HepG2 (cell line): ENCODE measurements around the gene DGCR8. TPM values are rescaled to one million over a fixed set of nuclear protein-coding genes. Genes with fewer than 3 reads are reported as not detected.

Experiments used
- ATAC-seq: fragments of 200-7000 bp; cut with Tn5 transposase; 3 replicates; pipeline ENCODE4 v1.9.1; 2020; ENCODE audit warnings: mild to moderate bottlenecking, moderate library complexity
- BruUV-seq: library from RNA; stranded (reverse); fragments of 400-500 nt; replicated peaks from 2 replicates; lab custom pipeline; 2021; lab: Mats Ljungman, UMichigan
- CTCF ChIA-PET: fragments of 300-600 bp; formaldehyde crosslinking; extraction: SDS; loops from one replicate; lab custom pipeline; 2021; ENCODE audit warnings: low total read pairs, inconsistent platforms, low intra/inter-chr PET ratio; lab: Yijun Ruan, JAX
- POLR2A ChIA-PET: fragments of 350-600 bp; sonication (Branson Sonifier 250); formaldehyde crosslinking; loops from one replicate; lab custom pipeline; 2020; ENCODE audit warnings: antibody characterized with exemption, inconsistent platforms; lab: Yijun Ruan, JAX
- DNase-seq: peaks from one replicate; pipeline ENCODE4 v3.0.0-alpha.2; 2015; ENCODE audit warnings: low spot score
- FAIRE-seq: peaks from 3 replicates; lab custom pipeline; 2011; peaks lifted over from hg19 to GRCh38; lab: Jason Lieb, UNC
- H2AFZ ChIP-seq: one replicate; pipeline ENCODE4 v1.6.1; 2011; ENCODE audit warnings: low read length, inconsistent platforms
- H3K27ac ChIP-seq: fragments of 300-600 bp; 3 replicates; pipeline ENCODE4 v1.8.0; 2011; ENCODE audit warnings: mixed run types, mild to moderate bottlenecking, mixed read lengths, low read length, inconsistent platforms; ENCODE audit not compliant: insufficient read depth; ENCODE audit errors: extremely low read length
- H3K27me3 ChIP-seq, 2 experiments: fragments of 200-600 bp in 1 of 2; 2 replicates in 1 of 2; 3 replicates in 1 of 2; pipeline versions ENCODE4 v1.6.0 to v1.8.0; 2011; ENCODE audit warnings: low read length in 2 of 2, mild to moderate bottlenecking in 2 of 2, moderate library complexity in 2 of 2, inconsistent platforms in 1 of 2; ENCODE audit not compliant: insufficient read depth in 2 of 2, control insufficient read depth in 1 of 2
- H3K36me3 ChIP-seq, 2 experiments: fragments of 200-600 bp in 1 of 2; replicated peaks in 1 of 2; 2 replicates in 1 of 2; 3 replicates in 1 of 2; pipeline versions ENCODE4 v1.5.1 to v1.8.0; 2011; ENCODE audit warnings: low read length in 2 of 2, inconsistent platforms in 1 of 2; ENCODE audit not compliant: insufficient read depth in 2 of 2, control insufficient read depth in 1 of 2
- H3K4me1 ChIP-seq: 2 replicates; pipeline ENCODE4 v1.5.1; 2012; ENCODE audit warnings: low read length, inconsistent platforms; ENCODE audit not compliant: insufficient read depth
- H3K4me2 ChIP-seq: 2 replicates; pipeline ENCODE4 v1.6.0; 2011; ENCODE audit warnings: low read depth, low read length, inconsistent platforms
- H3K4me3 ChIP-seq, 3 experiments: fragments of 200-600 bp in 1 of 3; sonication (generic), shearing (Covaris generic) in 1 of 3; replicated peaks in 1 of 3; 2 replicates each; pipeline ENCODE4 v1.5.1; 2011 to 2016; ENCODE audit warnings: low read length in 3 of 3, inconsistent platforms in 2 of 3, low read depth in 2 of 3, mild to moderate bottlenecking in 2 of 3, control low read depth in 1 of 3, mixed read lengths in 1 of 3; ENCODE audit not compliant: insufficient read depth in 1 of 3
- H3K79me2 ChIP-seq: one replicate; pipeline ENCODE4 v1.6.1; 2011; ENCODE audit warnings: low read length, inconsistent platforms; ENCODE audit not compliant: insufficient read depth
- H3K9ac ChIP-seq: 2 replicates; pipeline ENCODE4 v1.6.0; 2011; ENCODE audit warnings: mild to moderate bottlenecking, low read depth, low read length, inconsistent platforms; ENCODE audit not compliant: insufficient read depth
- H3K9me3 ChIP-seq: 2 replicates; pipeline ENCODE4 v1.5.1; 2012; ENCODE audit warnings: mild to moderate bottlenecking, low read length
- H4K20me1 ChIP-seq: 2 replicates; pipeline ENCODE4 v1.6.0; 2011; ENCODE audit warnings: inconsistent platforms, mild to moderate bottlenecking, low read length, moderate library complexity; ENCODE audit not compliant: insufficient read depth
- AGO2 ChIP-seq: fragments of 200-400 bp; formaldehyde crosslinking; optimal IDR thresholded peaks from 2 replicates; pipeline ENCODE3; 2017; ENCODE audit warnings: mild to moderate bottlenecking, low read depth, low read length, moderate library complexity
- CREBL2 ChIP-seq: sonication (generic); formaldehyde crosslinking; IDR thresholded peaks from 2 replicates; pipeline ENCODE4 v1.8.1; 2023; ENCODE audit warnings: missing genetic modification reagents, mild to moderate bottlenecking, borderline replicate concordance
- E2F5 ChIP-seq: sonication (generic); formaldehyde crosslinking; conservative IDR thresholded peaks from 2 replicates; pipeline ENCODE4 v1.4.0; 2020; ENCODE audit warnings: missing genetic modification reagents
- HES4 ChIP-seq: sonication (generic); formaldehyde crosslinking; IDR thresholded peaks from 2 replicates; pipeline ENCODE4 v1.9.0; 2021; ENCODE audit warnings: mild to moderate bottlenecking, missing genetic modification reagents, borderline replicate concordance
- MAFG ChIP-seq: sonication (generic); formaldehyde crosslinking; IDR thresholded peaks from 2 replicates; pipeline ENCODE4 v1.5.1; 2020; ENCODE audit warnings: mild to moderate bottlenecking, missing genetic modification reagents
- NR2F6 ChIP-seq, 2 experiments: IDR thresholded peaks; 2 replicates each; pipeline ENCODE4 v1.6.1; 2016; ENCODE audit warnings: antibody characterized with exemption in 1 of 2, mild to moderate bottlenecking in 1 of 2
- POLR2G ChIP-seq: fragments of 200-400 bp; formaldehyde crosslinking; IDR thresholded peaks from 2 replicates; pipeline ENCODE4 v1.6.1; 2018; ENCODE audit warnings: mild to moderate bottlenecking, low read depth, low read length, moderate library complexity
- SSRP1 ChIP-seq: IDR thresholded peaks from 2 replicates; pipeline ENCODE4 v1.6.1; 2016; ENCODE audit warnings: control low read depth
- TCF12 ChIP-seq, 2 experiments: fragments of 450-650 bp in 1 of 2; sonication (generic) in 1 of 2; formaldehyde crosslinking in 1 of 2; IDR thresholded peaks; 2 replicates each; pipeline versions ENCODE4 v1.6.1 to v1.8.0; 2017 to 2022; ENCODE audit warnings: antibody characterized with exemption in 1 of 2, mild to moderate bottlenecking in 1 of 2, missing genetic modification reagents in 1 of 2, moderate library complexity in 1 of 2
- ZMYM4 ChIP-seq: sonication (generic); formaldehyde crosslinking; IDR thresholded peaks from 2 replicates; pipeline ENCODE4 v1.8.1; 2023; ENCODE audit warnings: mild to moderate bottlenecking, missing genetic modification reagents
- ZNF318 ChIP-seq: sonication (generic); formaldehyde crosslinking; IDR thresholded peaks from 2 replicates; pipeline ENCODE4 v1.4.0; 2020; ENCODE audit warnings: mild to moderate bottlenecking, missing genetic modification reagents
- ZNF543 ChIP-seq: sonication (generic); formaldehyde crosslinking; IDR thresholded peaks from 2 replicates; pipeline ENCODE4 v1.4.0; 2020; ENCODE audit warnings: mild to moderate bottlenecking, missing genetic modification reagents
- WGBS: methylation state at CpG from one replicate; pipeline ENCODE4 v1.1.6; 2017; ENCODE audit warnings: low lambda C conversion rate; 5-methylcytosine and 5-hydroxymethylcytosine counted together
- in situ Hi-C: cut with HindIII; loops from 2 replicates; pipeline ENCODE4 v1.10.0; 2017; ENCODE audit warnings: low pct_unique_long_range_greater_than_20kb; ENCODE audit not compliant: extremely low pct_ligation_motif_present
- intact Hi-C: fragments of 100-400 bp; cut with micrococcal nuclease; formaldehyde crosslinking; loops from one replicate; pipeline ENCODE4 v1.10.0; 2022; ENCODE audit not compliant: unreplicated experiment
- polyA plus RNA-seq, 8 experiments: library from polyadenylated mRNA; depleted of rRNA in 3 of 8; stranded (reverse) in 7 of 8; unstranded in 1 of 8; fragments of >200 nt; fragmentation: Illumina TruSeq in 4 of 8; extraction: Trizol in 4 of 8; gene quantifications; 2 replicates each; pipeline versions ENCODE4 v1.2.1 to v1.2.3, GENCODE V29; 2011 to 2016; ENCODE audit warnings: low read depth in 4 of 8, missing spikeins in 1 of 8, mixed read lengths in 1 of 8; ENCODE audit not compliant: insufficient read depth in 1 of 8
- total RNA-seq, 5 experiments: library from RNA; depleted of rRNA; stranded (reverse); fragments of >200 nt; fragmentation: Illumina TruSeq; extraction: Trizol; gene quantifications; 2 replicates each; pipeline ENCODE4 v1.2.3, GENCODE V29; 2016; ENCODE audit warnings: low read depth in 1 of 5
- TF ChIP-seq, protein P1 (sequence below): sonication (generic); formaldehyde crosslinking; IDR thresholded peaks from 2 replicates; pipeline ENCODE4 v1.8.1; 2023; ENCODE audit warnings: mild to moderate bottlenecking, moderate library complexity, missing genetic modification reagents

The DGCR8 gene
- total and polyA plus RNA-seq, 2 of the 13 experiments (the other 11 are each of a cell fraction or from before 2014, with no cell fraction given): 10.2 to 23.2 TPM

GRCh38 chr22:20127869-20128618, 48.0 kb downstream of the DGCR8 start:
- CTCF ChIA-PET: no interaction called here
- no peaks in the 10 kb centered on the region for H3K9me3 ChIP-seq
- H3K4me2 ChIP-seq: no peak overlapping the region
- intact Hi-C loops (no loop called here), in situ Hi-C loops (no loop called here)
- H3K4me3 ChIP-seq: no peak overlapping the region
- H3K9ac ChIP-seq: no peak overlapping the region
- TSS peak; percentile 32 for BruUV-seq
- H4K20me1 ChIP-seq: peaks cover 5% of the 10 kb centered on the region; the same call in 1 of the 2 replicates
- peaks cover 5% of the 10 kb centered on the region for H3K79me2 ChIP-seq
- ATAC-seq (no peak), DNase-seq (no peak), FAIRE-seq (no peak)
- POLR2A ChIA-PET: interaction anchor here (1.5 to 2.1 kb wide), 2 partner anchors 8 to 10 kb away, joined by 5 to 15 read pairs; partner anchors contain the start of gene TRMT2A
- H2AFZ ChIP-seq: no peak overlapping the region
- H3K36me3 ChIP-seq: peaks cover 15 to 44% of the 10 kb centered on the region in 2 experiments
- peak overlapping the region; percentile 61 for H3K27ac ChIP-seq
- H3K27me3 ChIP-seq: no peaks in the 10 kb centered on the region
- H3K4me1 ChIP-seq: peaks cover 41% of the 10 kb centered on the region
- 93% methylated on average over 14 of the region's 17 CpGs for WGBS
- no peak for TF ChIP-seq ZNF543 (CRISPR knock-in tag)
- TF ChIP-seq CREBL2 (CRISPR knock-in tag): no peak
- no peak for TF ChIP-seq ZNF318 (CRISPR knock-in tag)
- TF ChIP-seq SSRP1 (CRISPR knock-in tag): 0 out of 2 replicates have a peak, but pooled peaks have one; percentile 5
- no peak for TF ChIP-seq E2F5 (CRISPR knock-in tag)
- TF ChIP-seq ZMYM4 (CRISPR knock-in tag): no peak
- TF ChIP-seq TCF12 (IDR thresholded peaks at IDR 0.05): no peak
- TF ChIP-seq TCF12 (CRISPR knock-in tag; IDR thresholded peaks at IDR 0.05): no peak
- TF ChIP-seq POLR2G: peak; percentile 45
- TF ChIP-seq, protein P1, sequence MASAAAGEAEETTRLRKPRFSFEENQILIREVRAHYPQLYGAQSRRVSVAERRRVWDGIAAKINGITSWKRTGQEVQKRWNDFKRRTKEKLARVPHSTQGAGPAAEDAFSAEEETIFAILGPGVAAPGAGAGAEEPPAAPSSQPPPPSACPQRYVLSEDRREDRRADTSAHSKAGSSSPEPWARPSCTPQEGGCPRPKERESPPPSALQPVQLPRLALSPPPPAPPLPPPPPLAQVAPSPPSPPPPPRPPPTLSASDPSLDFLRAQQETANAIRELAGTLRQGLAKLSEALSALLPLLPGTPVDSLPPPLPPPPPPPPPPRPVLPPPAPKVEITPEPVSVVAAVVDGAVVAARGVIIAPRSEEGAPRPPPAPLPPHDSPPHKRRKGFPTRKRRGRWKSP (CRISPR knock-in tag): no peak
- TF ChIP-seq AGO2: peak; percentile 6
- TF ChIP-seq HES4 (CRISPR knock-in tag): no peak
- no peak for TF ChIP-seq MAFG (CRISPR knock-in tag)
- no peak for TF ChIP-seq NR2F6 (IDR thresholded peaks at IDR 0.05)
- no peak for TF ChIP-seq NR2F6 (CRISPR knock-in tag; IDR thresholded peaks at IDR 0.05)
